Keratinocyte (primary cell): ENCODE data around the gene TMEM201. TPM values are rescaled to one million over a fixed set of nuclear protein-coding genes. Genes with fewer than 3 reads are reported as not detected.
A peak's percentile ranks its signal among the peaks of the same experiment; 100 is the strongest.

ENCODE experiments used
- DNase-seq: peaks from one replicate; pipeline ENCODE4 v3.0.0-alpha.2; 2011; ENCODE audit warnings: low read depth, missing footprints, low spot score
- FAIRE-seq: peaks from 2 replicates; lab custom pipeline; 2011; peaks lifted over from hg19 to GRCh38; lab: Jason Lieb, UNC
- H2AFZ ChIP-seq: 2 replicates; pipeline ENCODE4 v1.6.0; 2012; ENCODE audit warnings: low read length, control low read depth, inconsistent platforms; ENCODE audit not compliant: control insufficient read depth
- H3K27ac ChIP-seq: 2 replicates; pipeline ENCODE4 v1.5.1; 2011; ENCODE audit warnings: low read length; ENCODE audit not compliant: control insufficient read depth, insufficient read depth
- H3K27me3 ChIP-seq: 3 replicates; pipeline ENCODE4 v1.6.0; 2011; ENCODE audit warnings: low read length; ENCODE audit not compliant: control insufficient read depth, insufficient read depth; ENCODE audit errors: extremely low read depth
- H3K36me3 ChIP-seq, 2 experiments: 2 replicates in 1 of 2; 3 replicates in 1 of 2; pipeline ENCODE4 v1.5.1; 2011; ENCODE audit warnings: low read length in 2 of 2, mild to moderate bottlenecking in 1 of 2; ENCODE audit not compliant: control insufficient read depth in 2 of 2, insufficient read depth in 2 of 2; ENCODE audit errors: extremely low read depth in 1 of 2
- H3K4me1 ChIP-seq: 3 replicates; pipeline ENCODE4 v1.5.1; 2011; ENCODE audit warnings: low read length; ENCODE audit not compliant: control insufficient read depth, insufficient read depth; ENCODE audit errors: extremely low read depth
- H3K4me2 ChIP-seq: 3 replicates; pipeline ENCODE4 v1.6.0; 2011; ENCODE audit warnings: low read depth, low read length; ENCODE audit not compliant: control insufficient read depth, insufficient read depth; ENCODE audit errors: extremely low read depth
- H3K4me3 ChIP-seq, 3 experiments: fragments of 200-600 bp in 1 of 3; sonication (generic) in 1 of 3; 2 replicates in 2 of 3; 3 replicates in 1 of 3; pipeline ENCODE4 v1.5.1; 2011 to 2016; ENCODE audit warnings: low read length in 3 of 3, mild to moderate bottlenecking in 3 of 3, control low read depth in 2 of 3, inconsistent platforms in 1 of 3, low read depth in 1 of 3, mixed read lengths in 1 of 3, mixed run types in 1 of 3, moderate library complexity in 1 of 3; ENCODE audit not compliant: control insufficient read depth in 2 of 3, insufficient read depth in 2 of 3; ENCODE audit errors: extremely low read depth in 1 of 3
- H3K79me2 ChIP-seq: 2 replicates; pipeline ENCODE4 v1.6.0; 2012; ENCODE audit warnings: low read length; ENCODE audit not compliant: control insufficient read depth, insufficient read depth
- H3K9ac ChIP-seq: 3 replicates; pipeline ENCODE4 v1.6.0; 2011; ENCODE audit warnings: low read length; ENCODE audit not compliant: control insufficient read depth, insufficient read depth; ENCODE audit errors: extremely low read depth
- H3K9me1 ChIP-seq: 3 replicates; pipeline ENCODE4 v1.6.0; 2011; ENCODE audit warnings: low read length; ENCODE audit not compliant: control insufficient read depth, insufficient read depth; ENCODE audit errors: extremely low read depth
- H3K9me3 ChIP-seq: 2 replicates; pipeline ENCODE4 v1.5.1; 2012; ENCODE audit warnings: low read depth, low read length; ENCODE audit not compliant: control insufficient read depth
- H4K20me1 ChIP-seq: 3 replicates; pipeline ENCODE4 v1.6.0; 2011; ENCODE audit warnings: low read length; ENCODE audit not compliant: control insufficient read depth, insufficient read depth; ENCODE audit errors: extremely low read depth
- CTCF ChIP-seq, 3 experiments: IDR thresholded peaks in 1 of 3; conservative IDR thresholded peaks in 1 of 3; optimal IDR thresholded peaks in 1 of 3; 2 replicates in 2 of 3; 3 replicates in 1 of 3; pipeline versions ENCODE3 to v1.5.1; 2011; ENCODE audit warnings: low read length in 3 of 3, mild to moderate bottlenecking in 3 of 3, moderate library complexity in 2 of 3, control low read depth in 1 of 3, inconsistent platforms in 1 of 3; ENCODE audit not compliant: insufficient read depth in 2 of 3; ENCODE audit errors: extremely low read depth in 1 of 3
- EZH2 ChIP-seq: IDR thresholded peaks from one replicate; pipeline ENCODE4 v1.6.1; 2012; ENCODE audit warnings: inconsistent platforms, mild to moderate bottlenecking, low read length, moderate library complexity
- dilution Hi-C: fragments of 300-500 bp; cut with MboI; formaldehyde crosslinking; loops from one replicate; pipeline ENCODE4 v1.7.0; 2020; ENCODE audit warnings: low sequenced_read_pairs; ENCODE audit not compliant: extremely low pct_ligation_motif_present
- polyA plus RNA-seq, 5 experiments: library from polyadenylated mRNA; depleted of rRNA in 3 of 5; stranded (reverse) in 3 of 5; stranded (forward) in 1 of 5; unstranded in 1 of 5; fragments of >200 nt; gene quantifications; 1 replicate in 1 of 5; 2 replicates in 3 of 5; 3 replicates in 1 of 5; pipeline versions ENCODE4 v1.2.1 to v1.2.3, GENCODE V29; 2011 to 2012; ENCODE audit warnings: missing spikeins in 2 of 5, low read depth in 1 of 5, low replicate concordance in 1 of 5

TMEM201 gene
- polyA plus RNA-seq, 1 donor (not counting 4 experiments of a cell fraction or from before 2014, with no cell fraction given): 1.5 TPM

- Histone ChIP-seq H3K27me3 (no peaks in the 10 kb centered on the region), H3K9ac (peak within 1 kb of the TSS; percentile 84), H3K79me2 (peaks cover 35% of the 10 kb centered on the region), H4K20me1 (peaks cover 4% of the 10 kb centered on the region), H3K9me1 (no peaks in the 10 kb centered on the region), H2AFZ (peak within 1 kb of the TSS; percentile 66), H3K4me2 (peak within 1 kb of the TSS; percentile 87), H3K9me3 (no peaks in the 10 kb centered on the region), H3K4me3 (peak within 1 kb of the TSS; percentile 80 to 91 (median 88)), H3K4me1 (peaks cover 27% of the 10 kb centered on the region), H3K27ac (peak within 1 kb of the TSS; percentile 70), H3K36me3 (peaks cover 0 to 3% of the 10 kb centered on the region in 2 experiments)
- DNase-seq: peak; percentile 80
- peak; percentile 72 for FAIRE-seq
- dilution Hi-C loops: no loop called here
- TF ChIP-seq EZH2 (no peak), CTCF (optimal IDR thresholded peaks at IDR 0.05 in 1 of 3, IDR thresholded peaks at IDR 0.05 in 1 of 3, conservative IDR thresholded peaks at IDR 0.05 in 1 of 3; ENCODE audit: extremely low read depth in 1 of 3, insufficient read depth in 2 of 3, low read length in 3 of 3) (no peak)
These were observed 49.4 kb upstream of the TMEM201 start, which contains the start of gene SLC25A33 for GRCh38 chr1:9539165-9539828. TSS of gene SLC25A33 (plus strand) at chr1:9539465. CDS start at chr1:9539692, 227 bp downstream.

GRCh38 chr1:9539829-9540550 is 48.7 kb upstream of the TMEM201 start:
- H3K4me2 ChIP-seq: peak overlapping the region; percentile 87
- no peak for FAIRE-seq
- H4K20me1 ChIP-seq: peaks cover 4% of the 10 kb centered on the region
- peaks cover 27% of the 10 kb centered on the region for H3K4me1 ChIP-seq
- DNase-seq: no peak
- TF ChIP-seq CTCF (optimal IDR thresholded peaks at IDR 0.05 in 1 of 3, IDR thresholded peaks at IDR 0.05 in 1 of 3, conservative IDR thresholded peaks at IDR 0.05 in 1 of 3; ENCODE audit: extremely low read depth in 1 of 3, insufficient read depth in 2 of 3, low read length in 3 of 3) (no peak), EZH2 (no peak)
- H3K36me3 ChIP-seq: peaks cover 0 to 3% of the 10 kb centered on the region in 2 experiments
- dilution Hi-C loops: no loop called here
- H3K9me3 ChIP-seq: no peaks in the 10 kb centered on the region
- H2AFZ ChIP-seq: peak overlapping the region; percentile 56
- H3K4me3 ChIP-seq: peak overlapping the region; percentile 80 to 91 (median 88)
- peak overlapping the region; percentile 70 for H3K27ac ChIP-seq
- peak overlapping the region; percentile 84 for H3K9ac ChIP-seq
- no peaks in the 10 kb centered on the region for H3K9me1 ChIP-seq
- H3K27me3 ChIP-seq: no peaks in the 10 kb centered on the region
- peaks cover 41% of the 10 kb centered on the region for H3K79me2 ChIP-seq
